SK-MEL-5 (cell line): Measurements from ENCODE around the gene EGFR. TPM values are rescaled to one million over a fixed set of nuclear protein-coding genes. Genes with fewer than 3 reads are reported as not detected.
A peak's percentile ranks its signal among the peaks of the same experiment; 100 is the strongest.

Experiments used
- DNase-seq: peaks from one replicate; pipeline ENCODE4 v3.0.0-alpha.2; 2016; ENCODE audit warnings: low read depth, low spot score
- in situ Hi-C: cut with HindIII; loops from 2 replicates; pipeline ENCODE4 v1.10.0; 2016; ENCODE audit warnings: low sequenced_read_pairs, high pct_unique_total_duplicates, low pct_unique_long_range_greater_than_20kb
- total RNA-seq: library from RNA; depleted of rRNA; stranded (reverse); fragments of >200 nt; shearing (Covaris generic); gene quantifications from 2 replicates; pipeline ENCODE4 v1.2.3, GENCODE V29; 2014

Gene EGFR
- total RNA-seq, 1 experiment from 2014 or later = 0.85 TPM

GRCh38 chr7:55052741-55053427, 34.1 kb downstream of the EGFR start:
- DNase-seq = no peak
- in situ Hi-C loops = no loop called here

GRCh38 chr7:55053651-55054571, 35.1 kb downstream of the EGFR start:
- no peak for DNase-seq
- in situ Hi-C loops = no loop called here

DNA sequence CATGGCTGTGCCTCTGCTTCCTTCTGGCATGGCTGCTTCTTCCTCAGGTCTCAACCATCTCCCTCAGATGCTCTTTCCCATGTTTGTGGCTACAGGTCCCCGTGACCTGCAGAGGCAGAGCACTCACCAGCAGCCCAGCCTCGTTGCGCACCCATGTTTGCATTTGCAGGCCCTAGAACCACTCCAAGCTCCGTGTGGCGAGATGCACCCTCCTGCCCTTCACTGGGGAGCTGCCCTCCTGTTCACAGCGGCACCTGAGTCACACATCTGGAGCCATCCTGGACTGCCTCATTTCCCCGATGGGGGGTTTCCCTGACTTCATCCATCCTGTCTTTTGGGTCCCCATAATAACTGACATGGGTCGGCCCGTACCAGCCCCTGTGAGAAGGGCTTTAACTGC, 35.9 kb downstream of the EGFR start:
- no peak for DNase-seq
- in situ Hi-C loops = no loop called here

GRCh38 chr7:55055479-55055878, 36.7 kb downstream of the EGFR start:
- DNase-seq = no peak
- in situ Hi-C loops = no loop called here

DNA sequence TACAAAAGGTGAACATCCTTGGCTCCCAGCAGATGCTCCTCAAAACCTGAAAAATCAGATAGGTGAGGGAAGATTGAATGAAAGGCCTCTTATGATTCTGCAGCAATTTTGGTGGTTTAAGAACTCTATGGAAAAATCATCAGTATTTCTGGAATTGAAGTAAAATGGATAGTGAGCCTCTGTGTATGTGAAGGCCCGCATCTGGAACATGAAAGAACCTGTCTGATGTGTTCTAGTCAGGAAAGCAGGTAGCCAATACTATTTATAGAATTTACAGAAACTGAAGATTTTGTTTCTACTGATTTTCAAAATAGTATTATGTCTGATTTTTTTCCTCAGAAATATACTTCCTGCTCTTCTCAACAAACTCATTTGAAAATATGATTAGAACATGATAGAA, 37.3 kb downstream of the EGFR start:
- in situ Hi-C loops = no loop called here
- no peak for DNase-seq

DNA sequence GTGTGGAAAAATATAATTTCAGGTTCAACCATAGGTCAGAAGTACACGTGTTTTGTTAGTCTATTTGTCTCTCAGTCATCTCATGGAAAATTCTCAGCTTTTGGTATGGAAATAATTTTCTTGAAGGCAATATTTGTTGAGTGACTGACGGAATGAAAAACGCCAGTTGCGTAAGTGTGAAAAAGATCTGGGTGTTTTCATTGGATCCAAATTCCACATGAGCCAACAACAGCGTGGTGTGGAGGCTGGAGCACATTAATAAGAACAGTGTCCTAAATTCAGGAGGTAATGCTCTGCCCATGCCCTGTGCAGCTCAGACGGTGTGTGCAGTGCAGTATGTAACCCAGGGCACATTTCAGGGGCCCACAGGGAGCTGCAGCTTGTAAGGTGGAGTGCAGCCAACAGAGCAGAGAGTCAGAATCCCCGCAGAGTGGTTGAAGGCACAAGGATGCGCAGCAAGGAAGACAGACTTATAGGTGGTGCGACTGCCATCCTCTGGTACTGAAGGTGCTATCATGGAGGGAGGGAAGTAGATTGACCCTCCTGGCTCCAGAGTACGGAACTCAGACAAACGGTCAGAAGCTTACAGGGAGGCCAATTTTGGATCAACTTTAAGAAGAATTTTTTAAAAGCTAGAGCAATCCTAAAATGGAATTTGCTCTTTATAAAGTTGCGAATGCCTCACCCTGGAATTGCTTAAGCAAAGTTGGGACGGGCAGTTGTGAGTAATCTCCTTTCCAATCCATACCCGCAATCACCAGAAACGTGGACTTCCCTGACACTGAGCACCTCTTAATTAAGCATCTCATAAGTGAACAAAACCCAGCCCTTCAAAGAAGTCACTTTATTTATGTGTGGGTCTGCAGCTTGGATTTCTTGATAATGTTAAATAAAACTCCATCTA, 38.0 kb downstream of the EGFR start:
- in situ Hi-C loops = no loop called here
- DNase-seq = no peak

GRCh38 chr7:55058314-55058713, 39.5 kb downstream of the EGFR start:
- no peak for DNase-seq
- in situ Hi-C loops = no loop called here

GRCh38 chr7:55059021-55059420, 40.2 kb downstream of the EGFR start:
- DNase-seq = no peak
- in situ Hi-C loops = no loop called here

DNA sequence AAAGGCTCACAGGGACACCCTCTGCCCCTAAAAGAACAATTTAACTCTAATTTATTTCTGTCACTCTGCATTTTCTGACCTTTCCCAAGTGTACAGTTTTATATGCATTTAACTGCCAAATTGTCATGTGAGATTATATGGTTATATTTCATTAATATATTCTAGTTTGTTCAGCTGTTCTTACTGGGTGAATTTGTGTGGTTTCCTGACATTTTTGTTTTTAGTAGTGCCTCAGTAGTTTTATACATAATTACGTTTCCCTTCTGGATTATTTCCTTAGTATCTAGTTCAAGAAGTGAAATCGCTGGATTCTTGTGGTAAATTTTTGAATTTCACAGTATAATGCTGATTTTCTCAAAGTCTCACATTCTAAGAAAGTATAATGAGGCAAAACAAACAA, 41.3 kb downstream of the EGFR start:
- in situ Hi-C loops = no loop called here
- no peak for DNase-seq

GRCh38 chr7:55060636-55061022, 41.8 kb downstream of the EGFR start:
- no peak for DNase-seq
- in situ Hi-C loops = no loop called here

- in situ Hi-C loops = no loop called here
- no peak for DNase-seq
Observed at GRCh38 chr7:55061726-55062499, 43.1 kb downstream of the EGFR start.

- DNase-seq = no peak
- in situ Hi-C loops = no loop called here
Observed at GRCh38 chr7:55063061-55063460, 44.2 kb downstream of the EGFR start.

DNA sequence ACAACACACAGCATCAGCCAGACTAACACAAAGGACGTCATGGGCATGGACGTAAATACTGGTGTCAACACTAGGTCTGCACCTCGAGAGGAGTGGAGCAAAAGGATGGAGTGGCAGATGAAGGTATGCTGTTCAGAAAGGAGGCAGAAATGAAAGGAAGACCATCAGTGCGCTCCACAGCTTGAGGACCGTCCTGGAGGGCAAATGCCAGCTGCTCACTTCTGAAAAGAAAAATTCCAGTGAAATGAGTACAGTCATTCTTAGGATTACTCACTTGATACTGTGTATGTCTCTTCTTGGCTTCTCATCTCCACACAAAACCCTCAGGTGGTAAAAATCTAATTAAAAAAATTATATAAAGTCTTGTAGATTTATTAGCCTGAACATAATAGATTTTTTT, 44.8 kb downstream of the EGFR start:
- in situ Hi-C loops = no loop called here
- DNase-seq = no peak

DNA sequence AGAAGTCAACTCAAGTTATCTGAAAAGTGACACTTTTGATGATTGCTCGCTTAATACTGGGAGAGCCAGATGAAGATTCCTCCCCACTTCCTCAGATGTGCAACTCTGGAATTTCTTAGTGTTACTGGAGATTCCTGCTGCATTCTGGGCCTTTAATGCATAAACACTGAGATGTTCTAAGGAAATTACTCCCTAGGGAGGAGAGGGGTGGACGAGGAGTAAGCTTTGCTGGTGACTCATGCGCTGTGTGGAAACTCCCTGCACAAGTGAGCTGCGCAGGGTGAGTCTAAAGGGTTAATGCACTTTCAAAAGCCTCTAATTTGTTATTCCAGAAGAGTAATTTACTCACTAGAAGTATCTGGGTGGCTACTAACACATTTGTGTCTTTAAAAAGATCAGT, 46.3 kb downstream of the EGFR start:
- DNase-seq = peak; percentile 47
- in situ Hi-C loops = no loop called here

GRCh38 chr7:55065511-55066229, 46.9 kb downstream of the EGFR start:
- in situ Hi-C loops = no loop called here
- no peak for DNase-seq

- no peak for DNase-seq
- in situ Hi-C loops = no loop called here
Observed at GRCh38 chr7:55066524-55066923, 47.7 kb downstream of the EGFR start.

DNA sequence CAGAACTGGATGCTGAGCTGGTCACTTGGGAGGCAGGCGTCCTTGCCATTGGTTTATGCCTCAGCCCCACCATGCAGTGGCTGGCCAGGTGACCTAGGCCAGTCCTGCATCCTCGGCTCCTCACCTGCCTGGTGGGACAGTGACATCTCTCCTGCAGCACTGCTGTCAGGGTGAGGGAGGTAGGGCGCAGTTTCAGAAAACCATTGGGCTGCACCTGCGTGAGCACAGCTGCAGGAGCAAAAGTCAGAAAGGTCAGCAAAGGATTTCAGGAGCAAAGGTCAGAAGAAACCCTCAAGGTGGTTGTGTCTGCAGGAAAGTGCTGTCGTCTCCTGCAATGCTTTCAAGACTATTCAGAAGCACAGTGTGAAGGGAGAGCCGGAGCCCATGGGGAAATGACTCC, 48.1 kb downstream of the EGFR start:
- no peak for DNase-seq
- in situ Hi-C loops = no loop called here
